OCI-LY3 (cell line): ENCODE data around the gene ITSN2.

Source experiments
- CTCF ChIP-seq: fragments of 200-600, 300-600 bp; sonication (generic); IDR thresholded peaks from 2 replicates; pipeline ENCODE4 v1.5.1; 2014; ENCODE audit warnings: antibody characterized with exemption, low read length, low read depth
- EZH2phosphoT487 ChIP-seq: fragments of 200-600 bp; shearing (Covaris generic); IDR thresholded peaks from 2 replicates; pipeline ENCODE4 v1.6.1; 2018; ENCODE audit warnings: antibody characterized with exemption, mixed run types, low read depth

DNA sequence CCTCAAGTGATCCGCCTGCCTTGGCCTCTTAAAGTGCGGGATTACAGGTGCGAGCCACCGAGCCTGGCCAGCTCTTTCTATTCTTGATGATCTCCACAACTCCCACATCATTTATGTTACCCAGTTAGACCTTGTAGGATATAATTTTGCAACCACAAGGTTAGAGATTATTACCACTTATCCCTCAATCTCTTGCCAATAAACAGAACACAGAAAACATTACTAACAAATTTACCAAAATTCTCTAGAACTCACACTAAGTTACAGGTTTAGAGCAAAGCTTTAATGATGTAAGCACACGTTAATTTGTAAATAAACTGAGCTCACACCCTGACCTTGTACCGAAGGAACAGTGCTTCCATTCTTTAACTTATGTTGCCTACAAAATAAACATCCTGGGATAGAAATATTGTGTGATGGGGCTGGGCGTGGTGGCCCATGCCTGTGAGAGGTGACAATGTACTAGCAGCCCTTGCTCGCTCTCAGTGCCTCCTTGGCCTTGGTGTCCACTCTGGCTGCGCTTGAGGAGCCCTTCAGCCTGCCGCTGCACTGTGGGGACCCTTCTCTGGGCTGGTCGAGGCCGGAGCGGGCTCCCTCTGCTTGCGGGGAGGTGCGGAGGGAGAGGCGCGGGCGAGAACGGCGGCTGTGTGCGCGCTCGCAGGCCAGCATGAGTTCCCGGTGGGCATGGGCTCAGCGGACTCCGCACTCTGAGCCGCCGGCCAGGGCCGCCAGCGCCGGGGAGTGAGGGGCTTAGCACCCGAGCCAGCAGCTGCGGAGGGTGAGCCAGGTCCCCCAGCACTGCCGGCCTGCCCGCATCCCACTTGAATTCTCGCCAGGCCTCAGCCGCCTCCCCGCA lies 42.1 kb upstream of the ITSN2 start:
- TF ChIP-seq CTCF (no peak), EZH2phosphoT487 (no peak)
